ENCODE measurements around the gene PAWR.

PAWR gene

GRCh38 chr12:79624378-79624777 is 66.4 kb downstream of the PAWR start:
- DNase-seq (ENCODE audit: low read depth), result no peak
- TF ChIP-seq CTCF (conservative IDR thresholded peaks at IDR 0.05; ENCODE audit: control insufficient read depth, insufficient read depth, low read depth, low read length), result no peak
- no peak overlapping the region for H3K4me3 ChIP-seq (ENCODE audit: control insufficient read depth, low read depth, low read length)

DNA sequence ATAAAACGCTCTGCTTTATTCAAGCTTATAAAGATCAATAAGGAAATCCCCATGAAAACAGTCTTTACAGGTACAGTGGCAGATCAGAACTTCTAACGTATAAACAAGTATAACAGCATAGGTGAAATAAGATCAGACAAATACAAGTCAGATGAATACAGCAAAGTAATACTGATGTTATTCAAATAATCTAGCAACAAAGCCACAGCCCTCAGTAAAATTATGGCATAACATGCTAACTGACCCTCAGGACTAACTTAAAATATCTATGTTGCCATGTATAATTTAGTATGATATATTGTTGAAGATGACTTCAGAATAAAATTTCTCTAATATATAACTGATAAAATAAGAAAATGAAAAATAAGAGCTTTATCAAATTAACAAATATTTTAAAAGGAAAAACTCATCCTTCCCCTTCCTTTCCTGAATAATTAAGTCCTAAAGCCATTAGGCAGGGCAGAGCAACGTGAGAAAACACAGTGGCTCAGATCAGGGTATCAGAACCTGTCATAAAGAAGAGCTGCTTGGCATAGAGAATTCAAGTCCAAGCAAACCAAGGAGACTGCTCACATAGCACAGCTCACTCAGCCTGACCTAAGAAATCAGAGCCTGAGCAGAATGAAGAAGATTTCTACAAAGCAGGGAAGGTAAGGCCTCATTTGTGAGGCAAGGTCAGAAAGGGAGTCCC is 70.7 kb downstream of the PAWR start:
- H3K4me3 ChIP-seq (ENCODE audit: control insufficient read depth, low read depth, low read length), result no peak overlapping the region
- no peak for DNase-seq (ENCODE audit: low read depth)
- no peak for TF ChIP-seq CTCF (conservative IDR thresholded peaks at IDR 0.05; ENCODE audit: control insufficient read depth, insufficient read depth, low read depth, low read length)

GRCh38 chr12:79618848-79619404 is 71.8 kb downstream of the PAWR start:
- no peak for TF ChIP-seq CTCF (conservative IDR thresholded peaks at IDR 0.05; ENCODE audit: control insufficient read depth, insufficient read depth, low read depth, low read length)
- H3K4me3 ChIP-seq (ENCODE audit: control insufficient read depth, low read depth, low read length), result no peak overlapping the region
- DNase-seq (ENCODE audit: low read depth), result peak; percentile 57

- no peak for DNase-seq (ENCODE audit: low read depth)
- no peak for TF ChIP-seq CTCF (conservative IDR thresholded peaks at IDR 0.05; ENCODE audit: control insufficient read depth, insufficient read depth, low read depth, low read length)
- no peak overlapping the region for H3K4me3 ChIP-seq (ENCODE audit: control insufficient read depth, low read depth, low read length)
These were observed 73.1 kb downstream of the PAWR start for GRCh38 chr12:79617696-79618095.

DNA sequence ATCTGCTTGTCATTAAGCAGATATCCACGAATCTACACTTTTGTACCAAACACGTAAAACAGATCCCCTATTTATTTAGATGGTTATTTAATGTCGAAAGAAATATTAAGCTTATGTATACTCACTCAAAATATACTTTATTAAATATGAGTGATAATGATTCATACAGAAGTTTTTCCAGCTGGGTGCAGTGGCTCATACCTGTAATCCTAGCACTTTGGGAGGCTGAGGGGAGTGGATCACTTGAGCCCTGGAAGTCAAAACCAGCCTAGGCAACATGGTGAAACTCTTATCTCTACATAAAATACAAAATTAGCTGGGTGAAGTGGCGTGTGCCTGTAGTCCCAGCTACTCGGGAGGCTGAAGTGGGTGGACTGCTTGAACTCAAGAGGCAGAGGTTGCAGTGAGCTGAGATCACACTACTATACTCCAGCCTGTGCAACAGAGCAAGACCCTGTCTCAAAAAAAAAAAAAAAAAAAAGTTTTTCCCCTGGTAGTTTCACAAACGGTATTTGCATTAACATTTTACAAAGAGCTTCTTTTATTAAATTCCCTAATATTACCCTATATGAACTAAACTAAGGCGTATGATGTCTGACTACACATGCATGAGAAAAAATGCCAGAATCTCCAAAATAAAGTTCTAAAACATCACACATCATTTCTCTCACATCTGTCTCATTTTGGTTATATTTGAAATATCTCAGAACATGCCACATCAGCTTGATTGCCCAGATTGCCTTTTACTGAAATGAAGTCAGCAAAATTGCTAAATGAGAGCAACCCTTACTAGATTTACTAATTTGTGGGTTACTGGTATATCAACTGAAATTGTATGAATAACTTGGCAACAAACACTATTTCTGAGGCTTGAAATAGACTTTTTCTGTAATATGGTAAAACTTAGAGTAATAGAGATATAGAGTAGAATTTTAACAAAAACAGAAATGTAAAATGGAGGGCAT is 74.9 kb downstream of the PAWR start:
- DNase-seq (ENCODE audit: low read depth), result no peak

More for the DNA sequence above, 74.9 kb downstream of the PAWR start:
- TF ChIP-seq CTCF (conservative IDR thresholded peaks at IDR 0.05; ENCODE audit: control insufficient read depth, insufficient read depth, low read depth, low read length), result no peak
- H3K4me3 ChIP-seq (ENCODE audit: control insufficient read depth, low read depth, low read length), result no peak overlapping the region

Measured in fibroblast of mammary gland (primary cell).